K562 treated with DMSO at 1 percent for 4 hours (cell line): Measurements from ENCODE around the gene INSRR. TPM values are rescaled to one million over a fixed set of nuclear protein-coding genes. Genes with fewer than 3 reads are reported as not detected.

Source experiments
- total RNA-seq: library from RNA; unstranded; fragments of 300-600 nt; gene quantifications from 2 replicates; pipeline ENCODE4 v1.2.3, GENCODE V29; 2022; ENCODE audit not compliant: insufficient read depth

INSRR gene
- total RNA-seq: 0.42 TPM in 1 of 2 replicates, not detected in the other

GRCh38 chr1:156858959-156859522 is at the start of gene INSRR:
Gene INSRR, minus strand, starts transcription at chr1:156859117. Its CDS starts 496 bp downstream, at chr1:156858621.

DNA sequence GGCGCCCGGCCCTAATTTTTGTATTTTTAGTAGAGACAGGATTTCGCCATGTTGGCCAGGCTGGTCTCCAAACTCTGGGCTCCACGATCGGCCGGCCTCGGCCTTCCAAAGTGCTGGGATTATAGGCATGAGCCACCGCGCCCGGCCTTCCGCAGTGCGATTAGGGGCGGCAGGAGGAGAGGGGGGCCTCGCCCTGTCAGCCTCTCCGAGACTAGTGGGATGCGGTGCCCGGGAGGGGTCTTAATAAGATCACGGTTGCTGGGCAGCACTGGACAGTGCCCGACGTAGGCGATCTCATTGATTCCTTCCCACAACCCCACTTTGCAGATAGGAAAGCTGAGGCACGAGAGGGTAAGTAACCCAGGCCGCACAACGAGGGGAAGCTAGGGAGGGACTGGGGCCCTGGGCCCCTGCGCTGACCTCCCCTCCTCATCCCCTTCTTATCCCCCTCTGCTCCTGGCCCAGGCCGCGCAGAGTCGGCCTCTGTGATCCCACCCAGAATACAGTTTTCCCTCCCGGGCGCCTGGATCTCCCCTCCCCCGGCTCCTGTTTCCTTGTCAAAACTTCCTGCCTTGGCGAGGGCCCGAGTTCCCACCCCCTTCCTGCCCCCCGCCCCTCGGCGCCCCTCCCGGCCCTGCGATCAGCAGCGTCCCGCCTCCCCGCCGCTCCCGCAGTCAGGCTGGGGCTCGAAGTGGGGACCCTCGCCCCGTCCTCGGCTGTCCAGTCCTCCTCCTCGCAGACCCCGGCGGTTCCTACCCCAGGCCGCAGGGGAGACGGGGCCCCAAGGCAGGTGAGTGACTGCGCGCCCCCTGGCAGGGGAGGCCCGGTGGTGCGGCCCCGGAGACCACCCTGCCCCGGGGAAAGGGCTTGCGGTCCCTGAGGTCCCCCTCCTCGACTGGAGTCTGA is 34.4 kb upstream of the INSRR start, which contains the start of gene PEAR1:
TSS of gene PEAR1 (plus strand) at position 671 of the 906 bp plus-strand sequence. CDS start 10,209 bp downstream, outside the sequence.

GRCh38 chr1:156860628-156861423 is 1.9 kb upstream of the INSRR start, which contains the start of gene NTRK1:
Gene NTRK1, plus strand, starts transcription at chr1:156860865. Its CDS starts 70 bp downstream, at chr1:156860935.

DNA sequence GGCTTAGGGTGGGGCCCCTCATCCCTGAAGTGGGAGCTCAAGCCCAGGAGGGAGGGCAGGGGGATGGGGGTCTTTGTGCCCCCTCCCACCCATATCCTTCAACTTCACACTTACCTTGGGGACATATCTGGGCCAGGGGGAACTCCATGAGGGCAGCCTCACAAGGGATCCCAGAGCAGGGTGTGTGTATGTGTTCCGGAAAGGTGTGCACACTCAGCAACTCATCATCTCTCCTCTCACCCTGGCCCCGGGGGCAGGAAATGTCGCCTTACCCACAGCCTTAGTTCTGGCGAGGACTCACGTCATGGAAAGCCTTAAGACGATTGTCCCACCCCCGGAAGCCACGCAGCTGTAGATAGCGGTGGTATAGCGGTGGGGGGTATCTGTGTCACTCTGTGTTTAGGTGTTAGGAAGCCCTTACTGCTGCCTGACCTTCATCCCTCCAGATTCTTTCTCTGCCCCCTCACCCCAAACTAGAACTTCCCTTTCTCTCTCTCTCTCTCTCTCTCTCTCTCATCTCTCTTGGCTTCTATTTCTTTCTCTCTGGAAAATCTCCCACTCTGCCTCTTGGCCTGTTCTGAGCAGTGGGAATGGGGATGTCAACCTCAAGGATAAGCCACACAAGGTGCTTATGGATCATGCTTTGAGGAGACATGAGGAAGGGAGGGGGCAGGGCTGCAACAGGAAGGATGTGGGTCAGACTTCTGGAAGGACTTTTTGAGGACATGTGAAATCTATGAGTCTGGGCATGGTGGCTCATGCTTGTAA is 42.2 kb downstream of the INSRR start, which contains the start of gene SH2D2A:
TSS of gene SH2D2A (minus strand) at position 288 of the 768 bp plus-strand sequence. CDS start at position 148, 140 bp downstream.

Other genes starting within 250 kb of the INSRR start
- 1.2 and 3.3 TPM in 2 replicates for gene HAPLN2, start 239.7 kb downstream of the INSRR start, total RNA-seq
- 0.21 TPM in 1 of 2 replicates, not detected in the other for gene BCAN, start 217.0 kb downstream of the INSRR start, total RNA-seq
- 7.0 and 9.8 TPM in 2 replicates for gene NES, start 181.7 kb downstream of the INSRR start, total RNA-seq
- 7.7 TPM in 1 of 2 replicates, not detected in the other for gene CRABP2, start 153.5 kb downstream of the INSRR start, total RNA-seq
- 47.9 and 64.7 TPM in 2 replicates for gene METTL25B, start 130.6 kb downstream of the INSRR start, total RNA-seq
- gene ISG20L2, start 130.4 kb downstream of the INSRR start, total RNA-seq: 22.0 and 28.4 TPM in 2 replicates
- gene MRPL24, start 118.0 kb downstream of the INSRR start, total RNA-seq: 19.0 and 38.5 TPM in 2 replicates
- 188 and 194 TPM in 2 replicates for gene HDGF, start 107.4 kb downstream of the INSRR start, total RNA-seq
- 63.4 and 86.4 TPM in 2 replicates for gene PRCC, start 91.6 kb downstream of the INSRR start, total RNA-seq
- 13.2 and 17.8 TPM in 2 replicates for gene SH2D2A, start 42.3 kb downstream of the INSRR start, total RNA-seq
- 78.1 and 86.1 TPM in 2 replicates for gene NTRK1, start 1.7 kb upstream of the INSRR start, total RNA-seq
- 1.2 and 3.2 TPM in 2 replicates for gene PEAR1, start 34.6 kb upstream of the INSRR start, total RNA-seq
- gene LRRC71, start 61.5 kb upstream of the INSRR start, total RNA-seq: not detected in 2 replicates
- gene ARHGEF11, start 186.6 kb upstream of the INSRR start, total RNA-seq: 8.7 and 12.7 TPM in 2 replicates
- gene ETV3L, start 240.7 kb upstream of the INSRR start, total RNA-seq: not detected in 2 replicates